PC-9 (cell line): ENCODE results near the gene SUSD1. TPM values are rescaled to one million over a fixed set of nuclear protein-coding genes. Genes with fewer than 3 reads are reported as not detected.

Source experiments
- BruUV-seq: library from RNA; stranded (reverse); fragments of 400-500 nt; replicated peaks from 2 replicates; lab custom pipeline; 2021; lab: Mats Ljungman, UMichigan
- CTCF ChIA-PET: fragments of 300-600 bp; sonication (Branson Sonifier 250); formaldehyde crosslinking; loops from one replicate; lab custom pipeline; 2022; ENCODE audit warnings: antibody characterized with exemption; lab: Charles Lee
- POLR2A ChIA-PET: fragments of 300-600 bp; sonication (Branson Sonifier 250); formaldehyde crosslinking; loops from one replicate; lab custom pipeline; 2022; ENCODE audit warnings: antibody characterized with exemption; ENCODE audit not compliant: unreplicated experiment; lab: Charles Lee
- DNase-seq, 2 experiments: peaks; one replicate each; pipeline versions ENCODE4 v3.0.0 to v3.0.0-alpha.2; 2015 to 2022; ENCODE audit warnings: mixed read lengths in 1 of 2
- H2AFZ ChIP-seq: fragments of 200-600 bp; sonication (generic); 2 replicates; pipeline ENCODE4 v1.8.1; 2017; ENCODE audit warnings: antibody characterized with exemption
- H3F3A ChIP-seq: fragments of 200-600 bp; sonication (generic); 2 replicates; pipeline ENCODE4 v1.8.1; 2017; ENCODE audit warnings: antibody characterized with exemption, mild to moderate bottlenecking, low read depth; ENCODE audit not compliant: insufficient read depth
- H3K27ac ChIP-seq: fragments of 200-600 bp; sonication (generic); 2 replicates; pipeline ENCODE4 v1.6.1; 2016; ENCODE audit warnings: mixed run types
- H3K27me3 ChIP-seq: fragments of 200-600 bp; sonication (generic); 2 replicates; pipeline ENCODE4 v1.6.1; 2016; ENCODE audit warnings: low read depth, mixed run types; ENCODE audit not compliant: insufficient read depth
- H3K36me3 ChIP-seq: fragments of 200-600 bp; sonication (generic); 2 replicates; pipeline ENCODE4 v1.6.1; 2016; ENCODE audit warnings: low read depth, mixed run types
- H3K4me1 ChIP-seq: fragments of 200-600 bp; sonication (generic); replicated peaks from 2 replicates; pipeline ENCODE4 v1.6.1; 2016; ENCODE audit warnings: mixed run types; ENCODE audit not compliant: insufficient read depth
- H3K4me2 ChIP-seq: fragments of 200-600 bp; sonication (generic); 2 replicates; pipeline ENCODE4 v1.6.1; 2017; ENCODE audit warnings: mixed run types
- H3K4me3 ChIP-seq: fragments of 200-600 bp; sonication (generic); 2 replicates; pipeline ENCODE4 v1.6.1; 2016; ENCODE audit warnings: mixed run types
- H3K79me2 ChIP-seq: fragments of 200-600 bp; sonication (generic); 2 replicates; pipeline ENCODE4 v1.6.1; 2017; ENCODE audit warnings: low read depth, mixed run types
- H3K9me2 ChIP-seq: fragments of 200-600 bp; sonication (generic); 2 replicates; pipeline ENCODE4 v1.8.1; 2017; ENCODE audit warnings: mild to moderate bottlenecking; ENCODE audit not compliant: insufficient read depth
- H3K9me3 ChIP-seq: fragments of 200-600 bp; sonication (generic); 2 replicates; pipeline ENCODE4 v1.8.1; 2016; ENCODE audit warnings: low read depth; ENCODE audit not compliant: insufficient read depth
- H4K20me1 ChIP-seq: fragments of 200-600 bp; sonication (generic); 2 replicates; pipeline ENCODE4 v1.8.1; 2017; ENCODE audit not compliant: insufficient read depth
- EZH2 ChIP-seq: fragments of 200-600 bp; sonication (generic); IDR thresholded peaks from 2 replicates; pipeline ENCODE4 v1.8.0; 2017; ENCODE audit warnings: antibody characterized with exemption, low read depth
- intact Hi-C: fragments of 100-400 bp; cut with micrococcal nuclease; formaldehyde crosslinking; loops from one replicate; pipeline ENCODE4 v1.10.0; 2022; ENCODE audit not compliant: unreplicated experiment
- total RNA-seq: library from RNA; stranded (reverse); gene quantifications from 2 replicates; pipeline ENCODE4 v1.2.3, GENCODE V29; 2021
- TF ChIP-seq, protein P1 (sequence below): fragments of 200-600 bp; sonication (generic); conservative IDR thresholded peaks from 2 replicates; pipeline ENCODE4 v1.6.1; 2017; ENCODE audit warnings: mixed run types, antibody characterized with exemption, mild to moderate bottlenecking, moderate library complexity

The SUSD1 gene
- total RNA-seq, 1 experiment from 2014 or later, result 23.2 TPM

DNA sequence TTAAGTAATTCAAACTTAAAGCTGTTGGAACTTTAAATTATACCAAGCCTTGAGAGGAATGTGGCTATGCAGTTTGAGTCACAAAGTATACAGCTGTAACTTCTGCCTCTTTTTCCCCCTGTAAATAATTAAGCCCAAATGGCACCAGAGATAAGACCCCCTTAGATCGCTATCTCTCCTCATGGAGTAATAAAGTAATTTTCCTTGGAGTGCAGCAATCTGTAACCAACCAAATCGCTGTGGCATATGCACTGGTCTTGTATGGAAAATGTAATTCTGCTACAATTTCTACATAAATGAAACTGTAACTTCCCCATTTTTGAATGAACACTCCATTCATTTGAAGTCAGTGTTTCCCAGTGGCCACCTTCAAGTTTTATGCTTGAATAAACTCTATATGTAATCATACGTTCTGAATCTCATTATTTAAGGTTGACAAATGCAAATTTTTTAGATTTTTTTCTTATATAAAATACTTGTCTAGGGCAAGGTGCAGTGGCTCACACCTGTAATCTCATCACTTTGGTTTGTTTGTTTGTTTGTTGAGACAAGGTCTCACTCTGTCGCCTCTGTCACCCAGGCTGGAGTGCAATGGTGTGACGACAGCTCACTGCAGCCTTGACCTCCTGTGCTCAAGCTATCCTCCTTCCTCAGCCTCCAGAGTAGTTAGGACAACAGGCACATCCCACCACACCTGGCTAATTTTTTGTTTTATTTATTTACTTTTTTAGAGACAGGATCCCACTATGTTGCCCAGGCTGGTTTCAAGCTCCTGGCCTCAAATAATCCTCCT, 12.3 kb downstream of the SUSD1 start:
- TF ChIP-seq, protein P1, sequence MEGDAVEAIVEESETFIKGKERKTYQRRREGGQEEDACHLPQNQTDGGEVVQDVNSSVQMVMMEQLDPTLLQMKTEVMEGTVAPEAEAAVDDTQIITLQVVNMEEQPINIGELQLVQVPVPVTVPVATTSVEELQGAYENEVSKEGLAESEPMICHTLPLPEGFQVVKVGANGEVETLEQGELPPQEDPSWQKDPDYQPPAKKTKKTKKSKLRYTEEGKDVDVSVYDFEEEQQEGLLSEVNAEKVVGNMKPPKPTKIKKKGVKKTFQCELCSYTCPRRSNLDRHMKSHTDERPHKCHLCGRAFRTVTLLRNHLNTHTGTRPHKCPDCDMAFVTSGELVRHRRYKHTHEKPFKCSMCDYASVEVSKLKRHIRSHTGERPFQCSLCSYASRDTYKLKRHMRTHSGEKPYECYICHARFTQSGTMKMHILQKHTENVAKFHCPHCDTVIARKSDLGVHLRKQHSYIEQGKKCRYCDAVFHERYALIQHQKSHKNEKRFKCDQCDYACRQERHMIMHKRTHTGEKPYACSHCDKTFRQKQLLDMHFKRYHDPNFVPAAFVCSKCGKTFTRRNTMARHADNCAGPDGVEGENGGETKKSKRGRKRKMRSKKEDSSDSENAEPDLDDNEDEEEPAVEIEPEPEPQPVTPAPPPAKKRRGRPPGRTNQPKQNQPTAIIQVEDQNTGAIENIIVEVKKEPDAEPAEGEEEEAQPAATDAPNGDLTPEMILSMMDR, result no peak
- TF ChIP-seq EZH2, result no peak
- Histone ChIP-seq H2AFZ (no peak overlapping the region), H3K79me2 (peaks cover 57% of the 10 kb centered on the region), H3K4me2 (no peak overlapping the region), H3K4me1 (peaks cover 25% of the 10 kb centered on the region), H3K27ac (no peak overlapping the region), H3K9me2 (no peaks in the 10 kb centered on the region), H3K27me3 (no peaks in the 10 kb centered on the region), H4K20me1 (no peaks in the 10 kb centered on the region), H3K4me3 (no peak overlapping the region), H3K9me3 (no peaks in the 10 kb centered on the region), H3K36me3 (no peaks in the 10 kb centered on the region), H3F3A (peaks cover 16% of the 10 kb centered on the region; the same call in 1 of the 2 replicates)
- CTCF ChIA-PET, result no interaction called here
- POLR2A ChIA-PET, result interaction anchor here (0.6 kb wide), 3 partner anchors 10 to 320 kb away, joined by 3 to 8 read pairs (median 8); no protein-coding TSS in a partner anchor
- BruUV-seq, result no TSS peak
- intact Hi-C loops, result no loop called here
- no peak for DNase-seq

DNA sequence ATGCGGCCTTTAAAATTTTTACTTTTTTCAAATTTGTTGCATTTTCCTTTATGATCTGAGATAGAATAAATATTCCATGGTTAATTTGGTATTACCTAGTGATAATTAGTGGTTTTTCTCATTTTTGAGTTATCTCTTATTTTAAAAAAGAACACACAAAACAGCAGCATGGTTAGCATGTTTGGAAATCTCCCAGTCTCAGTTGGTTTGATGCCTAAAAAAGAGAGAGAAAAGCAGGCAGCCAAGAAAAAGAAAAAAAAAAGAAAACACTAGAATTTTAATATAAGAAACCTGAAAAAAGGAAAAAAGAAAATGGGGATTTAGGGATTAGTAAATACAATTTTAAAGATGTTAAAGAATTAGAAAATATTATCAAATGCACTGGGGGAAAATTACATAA, 15.3 kb downstream of the SUSD1 start:
- no peak overlapping the region for H3K4me2 ChIP-seq
- DNase-seq, result no peak
- H3K4me3 ChIP-seq, result no peak overlapping the region
- H3K27me3 ChIP-seq, result no peaks in the 10 kb centered on the region
- H3F3A ChIP-seq, result no peaks in the 10 kb centered on the region
- H4K20me1 ChIP-seq, result no peaks in the 10 kb centered on the region
- H3K27ac ChIP-seq, result no peak overlapping the region
- intact Hi-C loops, result no loop called here
- H3K4me1 ChIP-seq, result no peaks in the 10 kb centered on the region; the same call in 1 of the 2 replicates
- peaks cover 43% of the 10 kb centered on the region for H3K79me2 ChIP-seq
- H2AFZ ChIP-seq, result no peak overlapping the region
- POLR2A ChIA-PET, result no interaction called here
- no peaks in the 10 kb centered on the region for H3K9me3 ChIP-seq
- no peaks in the 10 kb centered on the region for H3K9me2 ChIP-seq
- TF ChIP-seq, protein P1, result no peak
- TF ChIP-seq EZH2, result no peak
- BruUV-seq, result no TSS peak
- no peaks in the 10 kb centered on the region for H3K36me3 ChIP-seq
- CTCF ChIA-PET, result no interaction called here

DNA sequence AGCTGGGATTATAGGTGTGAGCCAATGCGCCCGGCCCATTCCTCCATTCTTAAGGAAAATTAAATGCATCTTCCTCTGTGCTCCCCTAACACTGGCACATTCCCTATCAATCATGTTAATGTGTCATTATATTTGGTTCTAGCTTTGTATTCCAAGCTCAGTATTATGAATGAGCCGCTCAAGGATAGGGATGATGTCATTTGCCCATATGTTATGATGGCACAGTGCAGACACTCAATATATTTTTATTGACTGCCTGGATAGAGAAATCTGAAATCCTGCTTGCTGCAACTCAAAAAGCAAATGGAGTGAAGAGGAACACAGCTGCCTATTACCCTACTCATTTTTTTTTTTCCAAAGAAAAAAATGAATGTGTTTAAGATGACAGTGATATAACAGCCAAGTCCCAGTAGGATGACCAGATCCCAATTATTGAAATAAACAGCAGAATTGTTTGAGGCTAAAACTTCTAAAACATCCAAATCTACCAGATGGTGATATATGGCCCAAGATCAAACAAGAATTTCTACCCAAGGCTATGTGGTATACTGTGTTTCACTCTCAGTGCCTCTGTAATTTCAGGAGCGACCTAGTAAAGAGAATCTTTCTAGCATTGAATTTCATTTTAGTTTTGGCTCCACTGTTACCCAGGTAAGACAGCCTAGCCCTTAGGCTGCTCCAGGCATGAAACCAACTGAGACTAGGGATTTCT, 16.3 kb downstream of the SUSD1 start:
- no peaks in the 10 kb centered on the region for H4K20me1 ChIP-seq
- no peaks in the 10 kb centered on the region for H3K36me3 ChIP-seq
- no peak overlapping the region for H3K27ac ChIP-seq
- intact Hi-C loops, result no loop called here
- H3K9me3 ChIP-seq, result no peaks in the 10 kb centered on the region
- CTCF ChIA-PET, result no interaction called here
- H3K9me2 ChIP-seq, result no peaks in the 10 kb centered on the region
- H3K27me3 ChIP-seq, result no peaks in the 10 kb centered on the region
- TF ChIP-seq EZH2, result no peak
- TF ChIP-seq, protein P1, result no peak
- no peak overlapping the region for H2AFZ ChIP-seq
- peaks cover 35% of the 10 kb centered on the region for H3K79me2 ChIP-seq
- H3K4me1 ChIP-seq, result no peaks in the 10 kb centered on the region; the same call in 1 of the 2 replicates
- POLR2A ChIA-PET, result interaction anchor here (0.6 to 0.7 kb wide), 2 partner anchors 31 to 238 kb away, joined by 3 to 10 read pairs; no protein-coding TSS in a partner anchor
- H3K4me2 ChIP-seq, result no peak overlapping the region
- no peaks in the 10 kb centered on the region for H3F3A ChIP-seq
- H3K4me3 ChIP-seq, result no peak overlapping the region
- no peak for DNase-seq
- BruUV-seq, result no TSS peak
